HG03521 (cell line): ENCODE results near the gene VAV2.

Source experiments
- ATAC-seq: cut with Tn5 transposase; IDR thresholded peaks from one replicate; pipeline ENCODE4 v1.9.1; 2021; ENCODE audit warnings: mild to moderate bottlenecking, moderate library complexity; ENCODE audit not compliant: unreplicated experiment

The VAV2 gene

DNA sequence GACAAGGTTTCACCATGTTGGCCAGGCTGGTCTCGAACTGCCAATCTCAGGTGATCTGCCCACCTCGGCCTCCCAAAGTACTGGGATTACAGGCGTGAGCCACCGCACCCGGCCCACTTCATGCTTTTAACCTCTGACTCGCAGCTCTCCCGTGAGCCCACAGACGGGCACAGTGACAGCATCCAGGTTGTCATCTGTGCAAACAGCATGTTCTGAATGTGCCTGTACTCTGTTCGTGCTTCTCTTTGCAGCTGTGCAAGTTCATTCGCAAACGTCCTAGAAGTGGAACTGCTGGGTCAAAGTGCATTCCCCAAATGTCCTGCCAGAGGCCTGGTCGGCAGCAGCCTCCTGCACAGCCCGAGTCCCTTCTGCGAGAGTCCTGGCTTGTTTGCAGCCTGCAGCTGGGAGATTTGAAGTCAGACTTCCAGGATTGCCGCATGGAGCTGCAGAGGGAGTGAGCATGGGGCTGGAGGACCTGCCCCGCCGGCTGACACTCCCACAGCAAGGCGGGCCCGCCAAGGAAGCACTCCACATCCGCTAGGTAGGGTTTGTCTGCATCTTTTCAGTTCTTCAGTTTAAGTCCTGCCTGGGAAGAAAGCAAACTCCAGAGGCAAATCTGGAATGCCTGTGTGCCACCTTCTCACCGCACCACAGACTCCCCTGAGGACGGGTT lies 36.6 kb upstream of the VAV2 start:
- ATAC-seq = no peak

DNA sequence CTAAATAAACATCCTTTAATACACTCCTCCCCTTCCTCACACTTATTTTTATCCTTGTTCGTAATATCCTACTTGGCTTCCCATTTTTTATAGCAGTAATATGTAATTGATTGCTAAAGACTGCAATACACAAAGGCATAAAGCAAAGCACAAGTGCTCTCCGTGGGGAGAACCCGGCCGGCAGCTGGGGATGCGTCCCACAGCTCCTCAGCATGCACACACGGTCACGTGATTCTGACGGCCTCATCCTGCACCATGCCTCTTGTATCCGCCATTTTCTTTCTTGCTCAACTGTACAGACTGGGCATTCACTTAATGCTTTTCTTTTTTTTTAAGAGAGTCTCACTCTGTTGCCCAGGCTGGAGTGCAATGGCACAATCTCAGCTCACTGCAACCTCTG lies 36.0 kb upstream of the VAV2 start:
- no peak for ATAC-seq

DNA sequence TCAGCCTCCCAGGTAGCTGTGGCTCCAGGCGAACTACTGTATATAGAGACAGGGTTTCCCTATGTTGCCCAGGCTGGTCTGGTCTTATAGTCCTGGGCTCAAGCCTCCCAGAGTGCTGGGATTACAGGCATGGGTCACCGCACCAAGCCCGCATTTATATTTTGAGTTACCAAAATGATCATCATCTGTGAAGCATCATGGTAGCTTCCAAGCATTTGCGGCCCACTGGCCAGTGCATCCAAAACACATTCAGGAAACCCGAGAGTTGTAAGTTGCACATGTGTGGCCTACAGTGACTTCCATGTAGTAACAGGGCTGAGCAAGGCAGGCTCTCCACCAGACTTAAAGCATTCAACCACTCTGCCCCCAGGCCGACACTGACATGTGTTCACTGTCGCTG lies 35.4 kb upstream of the VAV2 start:
- ATAC-seq = no peak

DNA sequence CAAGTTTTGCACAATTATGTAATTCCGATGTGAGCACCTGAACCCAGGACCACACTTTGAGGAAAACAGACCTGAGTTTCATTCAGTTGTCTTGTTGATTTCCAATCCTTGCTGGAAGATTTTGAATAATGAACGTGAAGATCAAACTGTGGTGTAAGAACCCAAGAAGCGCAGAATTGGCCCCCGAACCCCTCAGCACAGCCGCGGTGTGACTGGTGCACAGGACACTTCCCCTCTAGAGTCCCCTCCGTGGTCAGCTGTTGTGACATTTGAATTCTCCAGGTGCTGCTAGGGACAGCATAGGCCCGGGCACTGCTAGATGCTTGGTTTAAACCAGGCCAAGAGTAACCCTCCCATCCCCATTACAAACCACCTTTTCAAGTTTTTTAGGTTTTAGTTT lies 34.9 kb upstream of the VAV2 start:
- ATAC-seq = no peak

GRCh38 chr9:134026581-134026980 lies 34.5 kb upstream of the VAV2 start:
- no peak for ATAC-seq

DNA sequence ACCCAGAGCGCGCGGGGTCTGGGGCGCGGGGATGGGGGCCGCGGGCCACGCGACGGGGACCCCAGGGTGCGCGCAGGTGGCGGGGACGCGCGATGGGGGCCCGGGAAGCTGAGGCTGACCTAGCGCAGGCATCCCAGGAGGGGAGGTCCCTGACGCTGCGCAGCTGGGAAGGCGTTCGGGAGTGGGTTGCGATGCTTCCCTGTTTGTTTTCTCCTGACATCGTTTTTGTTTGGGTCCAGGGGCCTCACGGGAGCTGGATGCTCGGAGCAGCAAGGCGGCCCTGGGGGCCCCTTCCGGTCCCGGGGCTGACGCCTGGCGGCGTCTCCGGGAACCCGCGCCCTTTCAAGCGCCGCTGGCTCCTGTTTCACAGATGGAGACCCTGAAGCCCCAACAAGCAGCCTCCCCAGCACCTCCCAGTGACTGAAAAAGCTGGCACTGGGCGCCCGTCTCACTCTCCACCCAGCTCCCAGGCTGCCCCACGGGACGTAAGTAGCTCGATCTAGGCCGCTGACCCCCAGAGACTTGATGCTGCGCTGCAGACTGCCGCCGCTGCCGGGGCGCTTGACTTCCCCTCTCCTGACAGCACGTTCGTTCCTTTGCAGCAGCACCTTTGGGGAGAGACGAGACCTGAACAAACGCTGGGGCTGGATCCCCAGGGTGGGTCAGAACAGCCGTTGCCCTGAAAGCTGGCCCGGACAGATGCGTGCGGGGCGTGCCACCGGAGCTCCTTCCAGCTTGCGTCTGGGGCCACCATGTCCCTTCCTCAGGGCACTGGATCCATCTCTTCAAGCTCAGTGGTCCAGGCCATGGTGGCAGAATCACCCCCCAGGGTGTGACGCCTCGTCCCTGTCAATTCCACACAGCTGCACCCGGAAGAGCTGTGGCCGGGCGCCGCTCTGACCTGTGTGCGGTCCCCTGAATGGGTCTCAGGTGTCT lies 33.8 kb upstream of the VAV2 start:
- ATAC-seq = peak; percentile 19

DNA sequence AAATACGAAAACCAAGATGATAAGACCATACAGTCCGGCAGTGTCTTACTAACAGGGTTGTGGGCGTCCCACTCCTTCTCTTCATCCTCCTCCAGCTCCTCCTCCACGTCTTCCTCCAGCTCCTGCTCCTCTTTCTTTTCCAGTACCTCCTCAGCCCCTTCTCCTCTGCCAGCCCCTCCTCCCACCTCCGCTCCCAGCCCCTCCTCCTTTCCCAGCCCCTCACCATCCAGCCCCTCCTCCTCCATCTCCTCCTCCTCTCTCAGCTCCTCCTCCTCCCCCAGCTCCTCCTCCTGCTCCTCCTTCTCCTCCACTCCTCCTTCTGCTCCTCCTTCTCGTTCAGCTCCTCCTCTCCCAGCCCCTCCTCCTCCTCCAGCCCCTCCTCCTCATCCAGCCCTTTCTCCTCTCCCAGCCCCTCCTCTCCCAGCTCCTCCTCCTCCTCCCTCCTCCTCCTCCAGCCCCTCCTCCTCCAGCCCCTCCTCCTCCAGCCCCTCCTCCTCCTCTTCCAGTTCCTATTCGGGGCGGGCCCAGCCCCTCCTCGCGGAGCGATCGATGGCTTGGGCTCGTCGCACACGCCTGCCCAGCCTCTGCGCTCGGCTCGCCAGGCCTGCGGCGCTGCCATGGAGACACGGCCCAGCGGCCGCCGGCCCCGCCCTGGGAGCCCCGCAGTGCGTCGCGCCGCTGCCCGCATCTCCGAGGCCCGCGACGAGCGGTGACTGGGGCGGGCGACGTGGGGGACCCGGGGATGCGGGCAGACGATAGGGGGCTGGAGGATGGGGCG lies 32.9 kb upstream of the VAV2 start, which contains the start of gene BRD3OS:
Gene BRD3OS, plus strand, starts transcription at position 654 of the 778 bp plus-strand sequence. CDS start 1,267 bp downstream, outside the sequence.
- peak; percentile 91 for ATAC-seq

DNA sequence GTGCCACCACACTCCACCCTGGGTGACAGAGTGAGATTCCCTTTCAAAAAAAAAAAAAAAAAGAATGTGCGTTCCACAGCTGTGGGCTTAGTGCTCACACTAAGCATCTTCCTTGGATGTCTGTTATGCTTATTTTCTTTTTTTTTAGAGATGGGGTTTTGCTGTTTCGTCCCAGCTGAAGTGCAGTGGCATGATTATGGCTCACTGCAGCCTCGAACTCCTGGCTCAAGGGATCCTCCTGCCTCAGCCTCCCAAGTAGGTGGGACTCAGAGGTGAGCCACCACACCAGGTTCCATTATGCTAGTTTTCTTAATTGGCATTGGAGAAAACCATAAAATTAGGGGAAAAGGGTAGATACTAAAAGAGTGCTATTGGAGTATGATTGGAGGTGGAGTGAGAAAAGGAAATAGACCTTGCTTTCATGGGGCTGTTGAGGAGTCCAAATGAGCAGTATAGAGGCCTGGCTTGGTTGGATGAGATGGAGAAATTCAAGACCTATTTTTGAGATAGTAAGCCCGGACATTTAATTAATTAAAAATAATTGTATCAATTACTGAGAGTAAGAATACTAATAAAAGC lies 32.2 kb upstream of the VAV2 start:
- no peak for ATAC-seq

DNA sequence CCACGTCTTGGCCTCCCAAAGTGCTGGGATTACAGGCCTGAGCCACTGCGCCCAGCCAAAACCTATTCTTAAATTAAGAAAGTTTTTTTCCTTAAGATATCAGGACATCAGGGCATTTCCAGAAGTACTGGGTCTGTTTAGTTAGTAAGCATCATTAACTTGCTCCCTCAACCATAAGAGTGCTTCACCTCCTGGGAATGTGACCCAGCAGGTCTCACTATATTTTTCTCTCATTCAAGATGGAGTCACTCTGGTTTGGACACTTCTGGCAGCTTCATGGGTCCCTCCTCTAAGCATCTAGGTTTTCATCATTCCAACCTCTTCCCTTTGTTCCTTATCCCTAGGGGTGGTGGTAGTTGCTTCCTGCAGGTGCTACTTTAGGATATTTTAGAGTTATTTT lies 22.8 kb upstream of the VAV2 start:
- ATAC-seq = no peak

GRCh38 chr9:134011401-134011800 lies 19.3 kb upstream of the VAV2 start:
- no peak for ATAC-seq

DNA sequence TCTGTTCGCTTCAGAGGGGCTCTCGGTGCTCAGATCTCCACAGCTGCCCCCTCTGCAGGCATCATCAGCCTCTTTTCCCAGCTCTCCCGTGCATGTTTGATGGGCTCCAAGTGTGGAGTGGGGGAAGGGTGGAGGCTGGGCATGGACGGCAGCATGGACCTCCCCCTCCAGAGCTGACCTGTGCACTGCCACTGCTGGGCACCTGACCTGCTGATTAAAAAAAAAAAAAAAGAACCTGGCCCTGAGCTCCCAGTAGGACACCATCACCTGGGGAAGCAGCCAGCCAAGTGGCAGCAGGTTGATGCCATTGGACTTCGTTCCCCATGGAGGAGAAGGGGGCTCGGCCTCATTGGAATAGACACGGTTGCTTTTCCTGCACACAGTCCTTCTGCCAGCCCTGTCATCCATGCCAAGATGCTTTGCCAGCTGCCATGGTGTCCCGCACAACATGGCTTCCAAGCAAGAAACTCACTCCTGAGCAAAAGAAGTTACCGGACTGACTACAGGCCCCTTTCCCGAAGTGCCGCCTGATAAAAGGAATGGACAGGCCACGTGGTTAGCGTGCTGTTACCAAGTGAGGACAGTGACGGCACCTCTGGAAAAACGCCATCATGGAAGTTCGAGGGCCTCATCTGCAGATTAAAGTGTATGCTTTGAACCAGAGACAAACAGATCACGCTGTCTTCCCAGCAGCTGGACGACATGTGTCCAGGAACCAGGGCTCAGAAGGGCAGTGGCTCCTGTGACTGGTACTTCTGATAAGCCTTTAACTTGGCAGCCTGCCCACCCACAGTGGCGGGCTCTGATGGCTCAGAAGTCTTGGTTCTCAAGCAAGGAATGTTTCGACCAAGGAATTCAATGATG lies 18.4 kb upstream of the VAV2 start:
- ATAC-seq = no peak

DNA sequence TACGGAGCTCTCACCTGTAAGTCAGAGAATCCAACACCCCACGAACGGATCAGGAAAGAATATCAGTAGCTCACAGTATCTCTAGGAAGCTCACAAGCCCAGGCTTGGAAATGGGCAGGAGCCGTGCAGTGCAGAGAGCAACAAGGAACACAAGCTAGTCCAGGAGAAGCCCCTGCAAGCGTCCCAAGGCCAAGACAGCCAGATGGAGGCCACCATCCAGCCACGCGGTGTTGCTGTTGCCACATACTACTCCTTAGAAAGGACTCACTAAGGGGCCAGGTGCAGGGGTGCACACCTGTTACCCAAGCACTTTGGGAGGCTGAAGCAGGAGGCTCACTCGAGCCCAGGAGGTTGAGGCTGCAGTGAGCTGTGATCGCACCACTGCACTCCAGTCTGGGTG lies 15.4 kb upstream of the VAV2 start:
- no peak for ATAC-seq

DNA sequence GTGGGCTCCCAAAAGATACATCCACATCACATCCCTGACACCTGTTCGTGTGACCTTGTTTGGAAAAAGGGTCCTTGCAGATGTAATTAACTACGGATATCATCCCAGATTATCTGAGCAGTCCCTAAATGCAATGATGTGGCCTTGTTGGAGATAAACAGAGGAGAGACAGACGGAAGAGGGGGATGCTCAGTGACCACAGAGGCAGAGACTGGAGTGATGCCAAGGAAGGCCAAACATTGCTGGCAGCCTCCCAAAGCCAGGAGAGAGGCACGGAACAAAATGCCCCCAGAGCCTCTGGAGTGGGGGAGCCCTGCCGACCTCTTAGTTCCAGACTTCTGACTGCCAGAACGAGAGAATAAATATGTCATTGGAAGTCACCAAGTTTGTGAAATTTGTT lies 15.0 kb upstream of the VAV2 start:
- no peak for ATAC-seq

DNA sequence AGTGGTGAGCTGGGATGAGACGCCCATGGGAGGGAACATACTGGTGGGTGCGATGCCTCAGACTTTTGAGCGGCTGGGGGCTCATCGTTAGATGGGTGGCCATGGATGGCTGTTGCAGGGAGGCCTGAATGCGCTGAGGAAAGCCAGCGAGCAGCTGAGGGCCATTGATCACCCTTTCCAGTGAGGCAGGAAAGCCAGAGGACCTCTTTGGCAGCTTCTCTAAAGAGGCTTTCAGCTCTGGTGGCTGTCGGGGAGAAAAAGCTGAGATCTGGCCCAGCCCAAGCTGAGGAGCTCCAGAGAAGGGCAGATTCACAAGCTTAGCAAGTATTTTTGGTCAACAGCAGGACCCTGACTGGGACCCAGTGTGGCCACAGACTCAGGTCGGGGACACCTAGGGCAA lies 13.3 kb upstream of the VAV2 start:
- ATAC-seq = no peak

DNA sequence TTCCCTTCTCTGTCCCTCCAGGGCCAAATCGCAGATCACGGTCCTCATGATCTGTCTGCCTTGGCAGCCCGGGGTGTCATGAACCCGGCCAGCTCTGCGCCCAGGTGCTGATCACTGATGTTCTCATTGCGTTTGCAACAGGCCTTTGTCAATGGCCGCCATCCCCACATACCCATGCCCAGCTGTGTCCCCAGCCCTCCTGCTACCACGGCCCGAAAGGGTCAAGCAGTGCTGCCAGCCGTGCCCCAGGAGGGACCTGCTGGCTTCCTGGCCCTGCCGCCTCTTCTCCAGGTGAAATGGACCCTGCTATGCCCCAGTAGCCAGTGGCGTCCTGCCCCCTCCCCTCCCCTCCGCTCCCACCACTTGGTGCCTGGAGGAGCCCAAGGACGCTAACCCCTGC lies 12.8 kb upstream of the VAV2 start:
- ATAC-seq = no peak

- ATAC-seq = no peak
Measured at GRCh38 chr9:134004131-134004873, 12.2 kb upstream of the VAV2 start.

DNA sequence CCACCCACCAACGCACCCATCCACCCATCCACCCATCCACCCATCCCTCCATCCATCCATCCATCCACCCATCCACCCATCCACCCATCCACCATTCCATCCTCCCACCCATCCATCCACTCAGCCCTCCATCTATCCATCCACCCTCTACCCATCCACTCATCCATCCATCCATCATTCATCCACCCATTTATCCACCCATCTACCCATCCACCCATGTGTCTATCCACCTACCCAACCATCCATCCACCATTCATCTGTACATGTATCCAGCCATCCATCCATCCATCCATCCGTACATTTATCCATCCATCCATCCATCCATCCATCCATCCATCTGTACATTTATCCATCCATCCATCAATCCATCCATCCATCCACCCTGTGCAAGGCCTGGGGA lies 11.1 kb upstream of the VAV2 start:
- ATAC-seq = no peak

DNA sequence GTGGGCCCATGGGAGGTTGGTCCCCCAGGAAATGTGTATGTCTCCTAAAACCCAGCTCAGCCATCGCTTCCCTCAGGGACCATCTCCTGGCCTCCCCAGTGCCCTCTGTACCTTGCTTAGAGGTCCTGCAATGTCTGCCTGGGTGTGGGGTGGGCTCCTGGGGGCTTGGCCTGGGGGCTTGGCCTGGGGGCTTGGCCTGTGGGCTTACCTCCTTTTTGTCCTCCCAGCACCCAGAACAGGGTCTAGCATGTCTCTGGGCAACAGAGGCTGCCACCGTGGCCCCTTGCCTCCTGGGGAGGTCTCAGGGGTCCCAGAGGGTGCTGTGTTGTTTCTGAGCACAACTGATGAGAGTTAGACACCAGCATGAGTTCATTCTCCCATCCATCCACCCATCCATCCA lies 10.7 kb upstream of the VAV2 start:
- ATAC-seq = no peak

GRCh38 chr9:133999851-134000265 lies 7.7 kb upstream of the VAV2 start:
- ATAC-seq = no peak
